Right lobe of liver (tissue), 6 donors: Measurements from ENCODE around the gene ST7L. TPM values are rescaled to one million over a fixed set of nuclear protein-coding genes. Genes with fewer than 3 reads are reported as not detected.

Experiments
- ATAC-seq, 4 donors: fragments of 200-7000 bp; cut with Tn5 transposase; one replicate each; pipeline ENCODE4 v1.9.1; 2020; ENCODE audit warnings: mild to moderate bottlenecking in 4 of 4, moderate library complexity in 4 of 4
- DNase-seq, 3 donors: peaks; one replicate each; pipeline ENCODE4 v3.0.0-alpha.2; 2020
- H3K27ac ChIP-seq, 3 donors: fragments of 200-600 bp; one replicate each; pipeline ENCODE4 v1.8.0; 2022
- H3K27me3 ChIP-seq, 2 donors: fragments of 200-600 bp; one replicate each; pipeline ENCODE4 v1.8.0; 2022
- H3K36me3 ChIP-seq, 4 donors: fragments of 200-600 bp; sonication (generic) in 1 of 4; one replicate each; pipeline versions ENCODE4 v1.5.1 to v1.8.0; 2017 to 2022; ENCODE audit warnings: control low read depth in 1 of 4
- H3K4me1 ChIP-seq, 4 donors: fragments of 200-600 bp; sonication (generic) in 1 of 4; one replicate each; pipeline versions ENCODE4 v1.5.1 to v1.8.0; 2017 to 2022; ENCODE audit warnings: control low read depth in 1 of 4
- H3K4me3 ChIP-seq, 3 donors: fragments of 200-600 bp; one replicate each; pipeline ENCODE4 v1.8.0; 2022
- H3K9me3 ChIP-seq, 4 donors: fragments of 200-600 bp; sonication (generic) in 1 of 4; one replicate each; pipeline versions ENCODE4 v1.5.1 to v1.8.0; 2017 to 2022; ENCODE audit warnings: control low read depth in 1 of 4
- POLR2A ChIP-seq: fragments of 450-650 bp; IDR thresholded peaks from one replicate; pipeline ENCODE4 v1.6.1; 2017; ENCODE audit warnings: antibody characterized with exemption, mild to moderate bottlenecking
- WGBS: methylation state at CpG from one replicate; pipeline ENCODE4 v1.1.6; 2018; ENCODE audit warnings: low coverage, low lambda C conversion rate; ENCODE audit not compliant: insufficient coverage; ENCODE audit errors: missing lambda C conversion rate; 5-methylcytosine and 5-hydroxymethylcytosine counted together
- intact Hi-C, 2 donors: fragments of 100-400 bp; cut with DNase I; formaldehyde crosslinking; loops; one replicate each; pipeline versions ENCODE4 v1.11.2 to v1.14.1; 2022
- total RNA-seq, 6 experiments: library from RNA; depleted of rRNA in 2 of 6; stranded (reverse); fragments of >200 nt in 2 of 6; fragmentation: NEBNext Ultra II Directional in 3 of 6; extraction: Animal tissue kit (Norgen Biotek cat#: 25700) in 3 of 6; gene quantifications; one replicate each; pipeline versions ENCODE4 v1.1.0 to v1.2.4, GENCODE V29; 2016 to 2023
- TF ChIP-seq, protein P1 (sequence below), 4 donors: fragments of 200-600 bp in 3 of 4; fragments of 450-650 bp in 1 of 4; IDR thresholded peaks; one replicate each; pipeline versions ENCODE4 v1.5.1 to v1.8.0; 2016 to 2022; ENCODE audit warnings: antibody characterized with exemption in 4 of 4, mild to moderate bottlenecking in 2 of 4
- donor health status: DM: no; HTN: yes; CAD: no.
- donor health status: DM: no; HTN: no; CAD: no.
- donor health status: DM: no; HTN: no; CAD: no.
- donor health status: DM: no; HTN: yes; CAD: no.
- donor health status: DM: no; HTN: yes; CAD: no.

Gene ST7L
- total RNA-seq, 6 experiments from 2014 or later, result 7.4 to 12.7 (median 8.6) TPM

DNA sequence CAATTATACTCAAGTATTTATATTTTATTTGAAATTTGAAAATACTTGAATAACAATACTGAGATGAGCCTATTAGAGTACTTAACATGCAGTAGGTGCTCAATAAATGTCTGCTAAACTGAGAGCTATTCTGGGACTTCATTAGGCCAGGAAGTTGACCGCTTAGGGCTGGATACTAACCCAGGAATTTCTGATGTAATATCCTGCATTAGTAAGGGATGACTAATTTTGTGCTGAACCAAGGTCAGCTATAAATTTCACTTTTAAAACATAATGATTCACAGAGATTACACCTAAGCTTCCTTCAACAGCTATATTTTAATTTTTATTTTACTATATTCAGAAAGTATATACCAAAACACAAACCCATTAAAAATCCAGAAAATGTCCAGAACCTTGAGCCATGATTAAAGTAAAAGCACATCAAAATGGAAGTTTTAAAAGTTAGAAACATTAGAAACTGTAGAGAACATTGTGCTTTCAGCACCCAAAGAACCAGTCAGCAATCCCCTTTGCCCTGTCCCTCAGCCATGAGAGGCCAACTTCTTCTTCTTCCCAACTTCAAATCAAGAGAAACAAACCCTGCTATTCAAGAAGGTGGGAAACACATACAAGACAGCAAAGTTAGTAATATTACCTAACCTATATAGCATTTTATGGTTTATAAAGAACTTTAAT, 74.8 kb downstream of the ST7L start:
- intact Hi-C loops, result no loop called here
- peak in 3 of 4 donors; percentile 39 to 92 (median 61) for ATAC-seq
- H3K27ac ChIP-seq, result peak overlapping the region in 1 of 3 donors; percentile 34

DNA sequence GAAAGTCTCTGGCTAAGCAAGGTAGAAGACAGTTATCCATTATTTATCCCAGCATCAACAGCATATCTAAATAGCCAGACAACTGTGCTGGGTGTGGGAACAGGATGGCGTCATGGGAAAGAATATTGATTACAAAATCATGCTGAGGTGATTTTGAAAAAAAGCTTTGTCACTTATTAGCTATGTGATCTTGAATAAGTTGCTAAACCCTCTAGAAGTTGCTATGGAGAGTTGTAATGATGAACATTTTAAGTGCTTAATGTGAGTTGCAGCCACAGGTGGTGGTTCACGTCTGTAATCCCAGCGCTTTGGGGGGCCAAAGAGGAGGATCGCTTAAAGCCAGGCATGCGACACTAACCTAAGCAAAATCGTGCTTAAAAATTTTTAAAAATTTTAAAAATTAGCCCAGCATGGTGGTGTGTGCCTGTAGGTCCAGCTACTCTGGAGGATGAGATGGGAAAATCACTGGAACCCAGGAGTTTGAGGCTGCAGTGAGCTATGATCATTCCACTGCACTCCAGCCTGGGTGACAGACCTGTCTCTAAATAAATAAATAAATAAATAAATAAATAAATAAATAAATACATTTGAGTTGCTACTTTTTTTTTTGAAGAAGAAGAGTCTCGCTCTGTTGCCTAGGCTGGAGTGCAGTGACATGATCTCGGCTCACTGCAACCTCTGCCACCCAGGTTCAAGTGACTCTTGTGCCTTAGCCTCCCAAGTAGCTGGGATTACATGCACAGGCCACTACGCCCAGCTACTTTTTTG, 76.6 kb downstream of the ST7L start:
- Histone ChIP-seq H3K4me1 (no peaks in the 10 kb centered on the region), H3K4me3 (no peak overlapping the region), H3K9me3 (no peaks in the 10 kb centered on the region), H3K36me3 (peaks cover 0 to 15% (median 2%) of the 10 kb centered on the region in 4 donors), H3K27me3 (no peaks in the 10 kb centered on the region), H3K27ac (no peak overlapping the region)
- TF ChIP-seq, protein P1, sequence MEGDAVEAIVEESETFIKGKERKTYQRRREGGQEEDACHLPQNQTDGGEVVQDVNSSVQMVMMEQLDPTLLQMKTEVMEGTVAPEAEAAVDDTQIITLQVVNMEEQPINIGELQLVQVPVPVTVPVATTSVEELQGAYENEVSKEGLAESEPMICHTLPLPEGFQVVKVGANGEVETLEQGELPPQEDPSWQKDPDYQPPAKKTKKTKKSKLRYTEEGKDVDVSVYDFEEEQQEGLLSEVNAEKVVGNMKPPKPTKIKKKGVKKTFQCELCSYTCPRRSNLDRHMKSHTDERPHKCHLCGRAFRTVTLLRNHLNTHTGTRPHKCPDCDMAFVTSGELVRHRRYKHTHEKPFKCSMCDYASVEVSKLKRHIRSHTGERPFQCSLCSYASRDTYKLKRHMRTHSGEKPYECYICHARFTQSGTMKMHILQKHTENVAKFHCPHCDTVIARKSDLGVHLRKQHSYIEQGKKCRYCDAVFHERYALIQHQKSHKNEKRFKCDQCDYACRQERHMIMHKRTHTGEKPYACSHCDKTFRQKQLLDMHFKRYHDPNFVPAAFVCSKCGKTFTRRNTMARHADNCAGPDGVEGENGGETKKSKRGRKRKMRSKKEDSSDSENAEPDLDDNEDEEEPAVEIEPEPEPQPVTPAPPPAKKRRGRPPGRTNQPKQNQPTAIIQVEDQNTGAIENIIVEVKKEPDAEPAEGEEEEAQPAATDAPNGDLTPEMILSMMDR (IDR thresholded peaks at IDR 0.05), result no peak
- TF ChIP-seq POLR2A, result no peak
- no peak for DNase-seq
- WGBS, result 68% methylated on average over 6 of the region's 9 CpGs
- ATAC-seq, result peak in 1 of 4 donors; percentile 37
- intact Hi-C loops, result no loop called here

More for the DNA sequence above, 74.8 kb downstream of the ST7L start:
- DNase-seq, result no peak
- Histone ChIP-seq H3K4me1 (no peaks in the 10 kb centered on the region), H3K9me3 (no peaks in the 10 kb centered on the region), H3K4me3 (no peak overlapping the region), H3K36me3 (peaks cover 0 to 13% (median 2%) of the 10 kb centered on the region in 4 donors), H3K27me3 (no peaks in the 10 kb centered on the region)
- TF ChIP-seq, protein P1 (IDR thresholded peaks at IDR 0.05), result no peak
- TF ChIP-seq POLR2A, result no peak
- 36% methylated on average over 1 of the region's 1 CpG for WGBS

DNA sequence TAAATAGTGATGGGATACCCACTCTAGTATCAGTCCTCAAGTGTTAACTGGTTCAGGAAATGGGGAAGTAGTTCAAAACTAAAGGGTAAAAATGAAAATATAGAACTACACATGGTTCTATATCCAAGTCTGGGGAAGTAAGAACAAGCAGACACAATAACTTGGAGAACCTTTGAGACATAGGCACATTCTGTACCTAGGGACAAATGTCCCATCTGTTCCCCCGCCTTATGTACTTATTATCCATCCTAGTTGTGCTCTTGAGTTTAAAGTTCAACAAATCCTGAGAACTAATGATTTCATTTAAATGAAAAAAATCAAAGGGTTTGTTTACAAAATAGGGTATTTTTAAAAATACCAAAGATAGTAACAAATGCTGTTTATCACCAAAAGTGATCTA, 77.6 kb downstream of the ST7L start:
- Histone ChIP-seq H3K36me3 (peaks cover 0 to 15% (median 2%) of the 10 kb centered on the region in 4 donors), H3K4me1 (no peaks in the 10 kb centered on the region), H3K9me3 (no peaks in the 10 kb centered on the region), H3K4me3 (no peak overlapping the region), H3K27ac (no peak overlapping the region), H3K27me3 (no peaks in the 10 kb centered on the region)
- ATAC-seq, result no peak
- no peak for DNase-seq
- intact Hi-C loops, result no loop called here
- WGBS, result 100% methylated on average over 1 of the region's 1 CpG
- TF ChIP-seq, protein P1 (IDR thresholded peaks at IDR 0.05), result no peak
- TF ChIP-seq POLR2A, result no peak

DNA sequence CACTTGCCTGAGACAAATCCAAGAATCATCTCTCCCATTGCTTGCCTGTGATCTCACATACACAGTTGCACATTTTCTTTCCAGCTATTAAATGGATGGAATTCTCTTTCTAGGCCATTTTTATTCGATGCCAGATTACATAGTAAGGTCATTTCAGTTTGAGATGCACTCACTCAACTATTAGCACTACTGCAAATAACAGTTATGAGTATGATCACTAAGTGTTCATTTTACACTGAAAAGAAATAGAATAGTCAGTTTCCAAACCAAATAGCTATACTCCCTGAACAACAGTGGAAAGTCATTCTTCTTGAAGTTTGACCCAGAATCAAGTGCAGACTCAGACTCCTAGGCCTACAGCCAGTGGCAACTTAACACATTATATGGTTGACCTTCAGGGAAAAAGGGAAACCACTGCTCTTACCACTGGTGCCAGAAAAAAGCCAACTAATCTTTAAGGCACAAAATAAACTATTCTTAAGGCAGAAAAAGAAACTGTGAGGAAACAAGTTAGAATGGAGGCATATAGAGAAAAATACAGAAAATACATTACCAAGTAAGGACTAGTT, 78.6 kb downstream of the ST7L start:
- Histone ChIP-seq H3K4me3 (no peak overlapping the region), H3K4me1 (no peaks in the 10 kb centered on the region), H3K27ac (no peak overlapping the region), H3K9me3 (no peaks in the 10 kb centered on the region), H3K36me3 (peaks cover 0 to 15% (median under 1%) of the 10 kb centered on the region in 4 donors), H3K27me3 (no peaks in the 10 kb centered on the region)
- DNase-seq (no peak), ATAC-seq (no peak)
- TF ChIP-seq, protein P1 (IDR thresholded peaks at IDR 0.05), result no peak
- no peak for TF ChIP-seq POLR2A
- WGBS, result 33% methylated on average over 1 of the region's 1 CpG
- intact Hi-C loops, result no loop called here
